DMS79 treated with DMSO at 0.1 percent for 48 hours (cell line): ENCODE data around the gene ARHGEF4.

Source experiments
- DNase-seq: peaks from one replicate; lab custom pipeline; 2025; lab: John Stamatoyannopoulos, UW

ARHGEF4 gene

DNA sequence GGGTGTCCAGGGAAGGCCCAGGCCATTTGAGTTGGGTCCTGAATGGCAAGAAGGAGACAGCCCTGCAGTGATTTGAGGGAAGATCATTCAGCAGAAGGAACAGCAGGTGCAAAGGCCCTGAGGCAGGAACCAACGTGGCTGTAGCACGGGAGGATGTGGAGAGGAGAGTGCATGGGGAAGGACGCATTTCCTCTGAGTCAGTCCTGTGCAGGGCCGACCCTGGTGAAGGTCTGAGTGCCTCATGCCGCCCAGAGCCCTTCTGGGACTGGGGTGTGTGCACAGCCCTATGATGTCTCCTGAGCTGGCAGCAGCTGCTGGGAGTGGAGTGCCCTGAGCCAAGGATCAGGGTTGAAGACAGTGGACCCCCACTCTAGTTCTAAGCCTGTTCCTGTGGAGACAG lies 17.9 kb upstream of the ARHGEF4 start:
- DNase-seq: no peak

DNA sequence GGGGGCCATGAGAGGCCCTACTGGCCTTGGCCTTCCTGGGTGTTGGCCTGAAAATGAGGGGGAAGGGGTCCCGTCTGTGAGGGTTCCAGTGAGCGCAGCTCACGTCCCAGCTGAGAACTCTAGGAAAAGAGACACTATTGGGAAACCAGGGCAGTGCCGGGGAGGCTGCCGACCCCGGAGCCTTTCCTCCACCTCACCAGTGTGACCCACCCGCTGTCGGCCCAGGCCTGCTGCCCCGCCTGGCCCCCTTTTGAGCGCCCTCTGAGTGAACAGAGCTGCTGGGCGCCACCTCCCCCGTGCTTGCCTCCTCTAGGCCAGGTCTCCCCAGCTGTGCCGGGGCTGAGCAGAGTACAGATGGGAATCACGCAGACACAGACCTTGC lies 17.5 kb upstream of the ARHGEF4 start:
- no peak for DNase-seq

- peak; percentile 94 for DNase-seq
These were observed 17.0 kb upstream of the ARHGEF4 start for GRCh38 chr2:130819608-130820278.

- peak; percentile 41 for DNase-seq
These were observed 16.3 kb upstream of the ARHGEF4 start for GRCh38 chr2:130820279-130820861.

GRCh38 chr2:130821867-130822266 lies 14.8 kb upstream of the ARHGEF4 start:
- no peak for DNase-seq

- no peak for DNase-seq
These were observed 13.9 kb upstream of the ARHGEF4 start for GRCh38 chr2:130822766-130823165.

GRCh38 chr2:130823171-130823885 lies 13.4 kb upstream of the ARHGEF4 start:
- DNase-seq: no peak

DNA sequence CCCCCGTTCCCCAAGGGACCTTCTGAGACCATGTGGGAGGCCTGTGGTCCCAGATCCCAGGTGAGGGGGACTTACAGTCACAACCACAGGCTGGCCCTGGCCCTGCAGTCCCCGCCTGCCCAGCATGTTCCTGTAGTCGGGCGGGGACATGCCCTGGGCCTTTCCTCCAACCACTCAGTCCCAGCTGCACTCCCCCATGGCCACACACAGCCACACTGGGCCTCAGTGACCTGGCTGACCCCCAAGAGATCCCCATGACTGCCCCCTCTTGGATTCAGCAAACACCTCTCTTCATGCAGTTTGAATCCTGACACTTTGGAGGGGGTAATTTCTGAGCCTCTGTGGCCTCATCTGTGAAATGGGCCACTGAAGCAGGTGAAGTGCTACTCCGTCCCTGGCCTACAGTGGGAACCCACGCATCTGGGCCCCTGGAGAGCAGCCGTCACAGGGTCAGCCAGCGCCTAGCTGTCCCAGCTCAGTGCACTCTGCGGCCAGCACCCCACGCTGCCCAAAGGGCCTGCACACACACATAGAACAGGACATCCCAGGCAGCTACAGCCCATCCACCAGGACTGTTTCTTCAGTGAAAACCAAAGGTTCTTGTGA lies 12.7 kb upstream of the ARHGEF4 start:
- DNase-seq: no peak

DNA sequence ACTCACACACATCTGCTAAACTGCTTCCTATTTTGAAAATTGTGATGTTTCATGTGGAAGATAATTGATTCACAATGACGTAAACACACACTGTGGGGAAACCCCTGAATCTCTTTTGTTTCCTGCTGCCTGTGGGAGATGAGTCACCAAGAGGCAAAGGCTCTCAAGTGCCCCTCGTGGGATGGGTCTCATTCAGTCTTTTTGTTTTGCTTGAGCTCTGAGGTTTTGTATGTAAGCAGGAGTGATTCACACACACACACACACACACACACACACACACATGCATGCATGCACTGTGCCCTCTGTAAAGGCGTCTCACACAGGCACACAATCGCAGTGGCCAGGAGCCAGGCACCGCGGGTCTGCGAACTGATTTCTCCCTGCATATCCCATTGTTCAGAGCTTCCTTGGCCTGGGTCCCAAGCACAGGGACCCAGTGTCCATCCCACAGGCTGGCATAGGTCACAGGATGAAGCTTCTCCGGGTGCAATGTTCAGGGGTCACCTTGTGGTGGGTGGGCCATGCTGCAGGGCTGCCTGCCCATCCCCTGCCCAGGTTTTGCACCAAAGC lies 12.1 kb upstream of the ARHGEF4 start:
- peak; percentile 47 for DNase-seq

DNA sequence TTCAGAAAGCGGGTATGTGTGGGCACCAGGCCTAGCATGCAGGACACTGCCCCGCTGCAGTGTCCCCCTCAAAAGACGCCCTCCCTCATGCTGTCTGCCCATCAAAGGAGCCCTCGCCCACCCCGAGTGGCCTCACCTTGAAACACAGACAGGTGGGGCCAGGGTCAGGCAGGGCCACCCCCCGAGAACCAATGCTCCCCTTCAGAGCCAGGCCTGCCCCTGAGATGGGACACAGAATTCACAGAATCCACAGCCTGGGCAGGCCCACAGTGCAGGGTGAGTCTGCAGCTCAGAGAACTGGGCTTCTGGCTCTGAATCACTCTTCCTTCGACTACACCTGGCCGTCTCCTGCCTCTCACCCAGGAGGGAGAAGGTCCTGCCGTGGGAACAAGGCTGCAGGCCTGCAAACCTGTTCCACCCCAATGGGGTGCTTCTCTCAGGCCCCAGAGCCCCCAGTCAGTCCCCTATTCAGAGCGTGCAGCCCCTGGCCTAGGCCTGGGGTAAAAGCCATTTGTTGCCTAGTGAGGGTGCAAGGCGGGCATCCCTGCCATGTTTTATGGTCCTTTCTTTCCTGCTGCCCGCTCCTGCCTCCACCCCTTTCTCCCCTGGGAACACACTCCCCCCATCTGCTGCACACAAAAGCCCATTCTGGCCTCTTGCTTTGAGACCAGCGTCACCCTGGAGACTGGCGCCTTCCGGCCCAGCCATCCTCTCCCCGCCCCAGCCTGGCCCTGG lies 11.3 kb upstream of the ARHGEF4 start:
- DNase-seq: no peak

- no peak for DNase-seq
These were observed 10.8 kb upstream of the ARHGEF4 start for GRCh38 chr2:130825966-130826253.

DNA sequence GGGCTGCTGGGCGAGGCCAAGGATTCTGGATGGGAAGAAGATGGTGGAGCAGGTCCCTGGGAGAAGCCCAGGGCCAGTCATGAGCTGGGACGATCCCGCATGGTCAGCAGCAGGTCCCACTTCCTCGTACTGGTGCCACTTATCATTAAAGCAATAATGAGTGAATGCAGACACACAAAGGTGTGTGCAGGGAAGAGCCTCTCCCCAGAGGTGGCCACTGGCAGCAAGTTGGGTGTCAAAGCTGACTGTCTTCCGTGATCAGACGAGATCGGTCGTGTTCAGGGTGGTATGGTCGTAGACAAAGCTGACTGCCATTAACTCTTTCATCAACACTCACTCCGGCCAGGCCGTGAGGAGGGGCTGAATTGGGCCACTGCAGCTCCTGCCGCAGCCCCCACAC lies 10.3 kb upstream of the ARHGEF4 start:
- no peak for DNase-seq

DNA sequence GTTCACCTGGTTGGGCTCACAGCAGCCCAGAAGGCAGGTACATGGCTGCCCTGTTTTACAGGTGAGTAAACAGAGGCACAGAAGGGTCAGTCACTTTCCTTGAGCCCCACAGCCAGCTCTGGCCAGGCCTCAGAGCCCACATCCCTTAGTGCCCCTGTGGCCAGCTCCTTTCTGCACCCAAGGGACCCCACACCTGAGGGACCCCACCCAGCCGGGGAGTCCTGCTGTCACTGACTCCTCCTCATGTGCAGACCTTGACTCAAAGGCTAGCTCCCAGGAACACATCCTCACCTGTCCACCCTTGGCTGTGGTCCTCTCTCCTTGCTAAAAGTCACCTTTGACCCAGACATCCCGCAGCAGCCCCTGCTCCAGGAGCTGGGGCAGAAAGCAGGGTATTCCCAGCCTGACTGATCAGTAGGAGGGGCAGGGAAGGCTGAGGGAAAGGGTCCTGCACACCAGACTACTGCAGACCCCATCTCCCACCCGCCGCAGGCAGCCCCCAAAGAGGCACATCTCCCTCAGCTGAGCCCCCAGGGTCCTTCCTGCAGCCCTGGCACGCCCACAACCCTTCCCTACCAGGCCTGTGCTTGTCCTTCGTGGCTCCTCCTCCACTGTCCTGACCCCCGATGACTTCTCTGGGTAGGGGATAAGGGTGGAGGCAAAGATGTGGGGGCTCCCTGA lies 9.8 kb upstream of the ARHGEF4 start:
- DNase-seq: no peak

- DNase-seq: no peak
These were observed 9.0 kb upstream of the ARHGEF4 start for GRCh38 chr2:130827502-130828251.

GRCh38 chr2:130828461-130828860 lies 8.3 kb upstream of the ARHGEF4 start:
- DNase-seq: no peak

- DNase-seq: no peak
These were observed 7.7 kb upstream of the ARHGEF4 start for GRCh38 chr2:130829015-130829414.

GRCh38 chr2:130830538-130830937 lies 6.2 kb upstream of the ARHGEF4 start:
- no peak for DNase-seq

GRCh38 chr2:130831356-130831755 lies 5.4 kb upstream of the ARHGEF4 start:
- no peak for DNase-seq

DNA sequence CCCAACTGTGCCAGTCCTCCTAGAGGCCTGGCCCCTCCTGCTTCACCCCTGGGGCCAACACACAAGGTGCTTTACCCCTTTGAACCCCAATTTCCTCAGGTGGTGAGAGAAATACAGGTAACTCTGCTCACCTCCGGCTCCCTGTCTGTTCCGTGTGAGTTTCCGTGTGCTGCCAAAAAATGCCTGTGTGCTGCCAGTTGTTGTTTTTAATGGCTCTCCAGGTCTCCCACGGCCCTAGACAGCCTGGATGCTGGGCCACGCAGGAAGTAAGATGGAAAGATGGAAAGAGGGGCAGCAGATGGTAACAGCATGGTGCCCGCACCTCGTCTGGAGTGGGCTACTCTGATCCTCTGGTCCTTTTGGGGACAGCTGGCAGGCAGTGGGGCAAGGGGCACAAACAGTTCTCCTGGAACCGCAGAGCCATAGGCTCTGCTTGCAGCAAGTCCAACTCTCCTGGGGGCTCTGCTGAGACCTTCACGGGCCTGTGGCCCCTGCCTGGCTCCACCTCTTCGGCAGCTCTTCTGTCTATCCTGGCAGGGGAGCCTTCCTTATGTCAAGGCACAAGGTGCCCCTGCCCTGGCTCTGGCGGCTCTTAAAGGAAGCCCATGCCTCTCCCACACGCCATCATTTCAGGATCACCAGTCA lies 4.3 kb upstream of the ARHGEF4 start:
- DNase-seq: no peak
